Fibroblast of lung (primary cell): ENCODE results near the gene NDUFA6.

ENCODE experiments used
- CTCF ChIP-seq, 2 donors: IDR thresholded peaks in 1 of 2; conservative IDR thresholded peaks in 1 of 2; 1 replicate in 1 of 2; 2 replicates in 1 of 2; pipeline ENCODE4 v1.5.1; 2011 to 2012; ENCODE audit warnings: low read length in 2 of 2, control low read depth in 1 of 2, inconsistent platforms in 1 of 2, low read depth in 1 of 2, mild to moderate bottlenecking in 1 of 2
- EZH2 ChIP-seq: IDR thresholded peaks from 2 replicates; pipeline ENCODE4 v1.5.1; 2012; ENCODE audit warnings: low read length, control low read depth, mild to moderate bottlenecking; ENCODE audit errors: missing control alignments

GRCh38 chr22:42052765-42053164 is 37.8 kb downstream of the NDUFA6 start:
- no peak for TF ChIP-seq CTCF (conservative IDR thresholded peaks at IDR 0.05 in 1 of 2, IDR thresholded peaks at IDR 0.05 in 1 of 2; ENCODE audit: low read depth in 1 of 2, low read length in 2 of 2)
- no peak for TF ChIP-seq EZH2
